ENCODE results near the gene ETV5. TPM values are rescaled to one million over a fixed set of nuclear protein-coding genes. Genes with fewer than 3 reads are reported as not detected.
A peak's percentile ranks its signal among the peaks of the same experiment; 100 is the strongest.

Gene ETV5
- total and polyA plus RNA-seq, 4 donors = 3.3 to 14.9 (median 5.5) TPM

DNA sequence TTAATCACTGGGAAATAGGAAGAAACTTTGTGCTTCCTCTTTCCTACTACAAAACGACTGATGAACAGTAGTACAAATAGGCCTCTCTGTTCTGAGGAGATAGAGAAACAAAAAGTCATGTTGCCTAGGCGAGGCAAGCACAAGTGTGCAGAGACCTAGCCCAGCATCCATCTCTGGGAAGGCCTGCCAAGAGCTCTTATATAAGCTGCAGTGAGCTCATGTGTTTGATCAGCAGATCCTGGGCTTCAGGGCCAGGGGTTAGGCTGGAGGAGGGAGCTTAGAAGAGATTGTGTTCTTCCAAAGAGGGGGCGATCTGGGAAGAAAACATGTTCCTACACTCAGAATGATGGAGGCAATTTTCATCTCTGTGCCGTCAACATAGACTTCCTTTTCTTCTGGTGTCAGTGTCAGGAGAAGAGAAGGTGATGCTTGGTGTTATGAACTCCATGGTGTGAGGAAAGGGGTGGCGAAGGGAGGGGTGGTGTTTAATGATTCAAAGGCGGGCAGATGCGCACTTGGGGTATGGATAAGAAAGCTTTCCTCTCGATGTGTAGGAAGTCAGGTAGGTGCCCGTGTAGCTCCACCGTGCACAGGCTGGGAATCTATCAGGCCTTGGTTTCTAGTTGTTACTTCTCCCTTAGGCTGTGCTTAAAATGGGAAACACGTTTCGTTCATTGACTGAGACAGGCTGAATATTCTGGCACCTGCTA lies 29.5 kb upstream of the ETV5 start:
- 86% methylated on average over 12 of the region's 12 CpGs for WGBS
- H3K9ac ChIP-seq (ENCODE audit: low read depth in 1 of 2, low read length in 2 of 2) = no peak overlapping the region
- DNase-seq (ENCODE audit: low spot score) = peak; percentile 14

More for the DNA sequence above, 29.5 kb upstream of the ETV5 start:
- Histone ChIP-seq H3K27me3 (ENCODE audit: control insufficient read depth in 4 of 4, insufficient read depth in 4 of 4, low read length in 3 of 4) (no peaks in the 10 kb centered on the region), H3K27ac (ENCODE audit: low read depth in 1 of 2, low read length in 2 of 2) (no peak overlapping the region), H3K4me3 (ENCODE audit: low read depth in 1 of 3, low read length in 3 of 3) (no peak overlapping the region), H3K4me1 (ENCODE audit: control insufficient read depth in 4 of 4, insufficient read depth in 4 of 4, low read length in 3 of 4) (no peaks in the 10 kb centered on the region), H3K36me3 (ENCODE audit: control insufficient read depth in 4 of 4, insufficient read depth in 3 of 4, low read depth in 1 of 4, low read length in 3 of 4) (no peaks in the 10 kb centered on the region), H3K9me3 (ENCODE audit: control insufficient read depth in 4 of 4, low read length in 3 of 4) (no peaks in the 10 kb centered on the region)
- TF ChIP-seq MAX (IDR thresholded peaks at IDR 0.05) = no peak
- TF ChIP-seq YY1 (IDR thresholded peaks at IDR 0.05) = no peak
- TF ChIP-seq NR2F2 (IDR thresholded peaks at IDR 0.05) = no peak
- no peak for TF ChIP-seq RXRA (IDR thresholded peaks at IDR 0.05)
- TF ChIP-seq HNF4G (IDR thresholded peaks at IDR 0.05) = no peak
- TF ChIP-seq ATF3 (IDR thresholded peaks at IDR 0.05) = no peak
- no peak for TF ChIP-seq SP1 (IDR thresholded peaks at IDR 0.05)
- TF ChIP-seq FOXA1 (IDR thresholded peaks at IDR 0.05) = no peak
- TF ChIP-seq TAF1 (conservative IDR thresholded peaks at IDR 0.05) = no peak
- TF ChIP-seq FOXA2 (IDR thresholded peaks at IDR 0.05) = no peak
- TF ChIP-seq REST (IDR thresholded peaks at IDR 0.05) = no peak
- no peak for TF ChIP-seq RAD21 (IDR thresholded peaks at IDR 0.05)
- no peak for TF ChIP-seq ZBTB33 (IDR thresholded peaks at IDR 0.05)
- no peak for TF ChIP-seq HNF4A (conservative IDR thresholded peaks at IDR 0.05)
- TF ChIP-seq EGR1 (IDR thresholded peaks at IDR 0.05; ENCODE audit: low read depth in 2 of 2) = no peak
